NCI-H1694 (cell line): Measurements from ENCODE around the gene USH2A.

Source experiments
- DNase-seq: peaks from one replicate; lab custom pipeline; 2025; lab: John Stamatoyannopoulos, UW

The USH2A gene

GRCh38 chr1:216422821-216423520 lies at the start of gene USH2A:
Gene USH2A, minus strand, starts transcription at chr1:216423448. Its CDS starts 1,112 bp downstream, at chr1:216422336.
- no peak for DNase-seq

GRCh38 chr1:216466162-216466801 lies 43.0 kb upstream of the USH2A start:
- no peak for DNase-seq

DNA sequence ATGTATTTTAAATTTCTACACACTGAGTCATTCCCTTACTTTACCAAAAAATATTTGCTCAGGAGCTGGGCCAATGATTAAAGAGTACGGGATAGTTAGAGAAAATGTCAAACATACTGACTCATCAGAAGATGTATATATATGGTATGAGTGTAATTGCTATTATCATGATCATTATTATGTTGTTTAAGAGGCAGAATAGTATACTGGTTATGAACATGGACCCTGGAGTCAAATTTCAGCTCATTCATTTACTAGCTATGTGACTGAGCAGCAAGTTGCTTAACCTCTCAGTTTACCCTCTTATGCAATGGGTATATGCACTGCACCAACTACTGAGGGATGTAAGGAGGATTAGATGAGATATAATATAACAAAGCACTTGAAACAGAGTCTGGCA lies 41.2 kb upstream of the USH2A start:
- DNase-seq, result no peak

DNA sequence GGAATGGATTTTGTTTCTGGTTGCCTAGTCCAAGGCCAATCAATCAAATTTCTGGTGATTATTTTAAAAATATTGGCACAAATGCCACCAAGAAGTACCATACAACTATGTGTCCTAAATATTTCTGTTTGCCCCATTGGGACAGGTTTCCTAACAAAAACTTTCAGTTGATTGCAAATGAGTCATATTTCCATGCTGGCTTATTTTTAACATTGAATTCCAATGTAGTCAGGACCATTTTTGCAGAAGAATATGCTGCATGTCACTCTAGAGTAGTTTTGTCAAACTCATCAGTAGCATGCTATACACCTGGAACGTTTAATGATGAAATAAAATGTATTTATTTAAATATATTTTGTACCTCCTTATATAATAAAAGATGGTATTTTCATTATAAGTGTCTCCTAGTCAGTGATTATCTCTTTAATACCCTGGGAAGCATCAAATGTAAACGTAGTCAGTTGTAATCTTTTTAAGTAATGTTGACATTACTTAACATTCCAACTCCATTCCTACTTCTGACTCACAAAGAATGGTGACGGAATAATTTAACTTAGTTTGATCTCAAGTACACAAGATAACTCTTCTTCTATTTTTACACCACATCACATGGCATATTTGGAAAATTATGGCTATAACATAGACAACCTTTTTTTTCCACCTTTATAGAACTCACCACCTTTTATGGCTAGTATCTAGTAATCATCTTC lies 39.0 kb upstream of the USH2A start:
- no peak for DNase-seq

DNA sequence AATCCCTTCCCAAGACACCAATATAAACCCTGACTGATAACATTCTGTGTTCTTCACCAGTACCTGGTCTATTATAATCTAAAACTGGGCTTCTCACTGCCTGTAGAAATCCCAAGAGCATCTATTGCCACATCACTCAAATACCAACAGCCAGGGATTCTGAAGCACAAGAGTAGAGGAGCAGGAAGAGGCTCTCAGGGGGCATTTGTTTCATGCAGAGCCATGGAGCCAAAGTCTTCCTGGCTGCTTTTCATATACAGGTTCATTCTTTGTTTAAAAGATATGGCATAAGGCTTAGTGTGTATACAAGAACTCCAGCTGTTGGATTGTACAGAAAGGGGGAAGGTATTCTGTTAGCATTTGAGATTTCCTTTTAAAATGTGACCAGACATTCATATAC lies 38.2 kb upstream of the USH2A start:
- DNase-seq, result no peak

DNA sequence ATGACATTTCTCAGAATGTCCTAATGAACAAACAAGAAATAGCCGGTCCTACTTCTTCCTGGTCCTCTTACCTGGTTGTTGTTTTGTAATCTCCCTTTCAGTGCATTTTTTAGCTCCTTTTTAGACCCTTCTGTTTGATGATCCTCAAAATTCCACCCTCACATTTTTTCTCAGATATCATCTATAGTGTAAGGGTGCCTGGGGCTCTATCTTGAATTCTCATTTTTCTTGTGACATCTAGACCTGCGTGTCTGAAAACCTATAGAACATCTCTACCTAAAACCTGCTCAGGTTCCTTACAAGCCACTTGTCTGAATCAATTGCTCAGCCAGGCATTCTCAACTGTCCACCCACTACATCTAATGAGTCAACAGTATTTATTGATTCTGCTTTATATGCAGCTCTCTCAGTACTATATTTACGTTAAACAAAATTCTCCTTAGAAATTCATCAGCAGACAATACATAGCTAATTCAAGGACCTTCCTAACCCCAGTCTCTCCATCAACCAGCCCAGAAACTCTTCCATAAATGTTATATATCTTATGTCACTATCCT lies 36.5 kb upstream of the USH2A start:
- no peak for DNase-seq

GRCh38 chr1:216458812-216459211 lies 35.6 kb upstream of the USH2A start:
- no peak for DNase-seq

- no peak for DNase-seq
Observed at GRCh38 chr1:216457356-216457755, 34.1 kb upstream of the USH2A start.

DNA sequence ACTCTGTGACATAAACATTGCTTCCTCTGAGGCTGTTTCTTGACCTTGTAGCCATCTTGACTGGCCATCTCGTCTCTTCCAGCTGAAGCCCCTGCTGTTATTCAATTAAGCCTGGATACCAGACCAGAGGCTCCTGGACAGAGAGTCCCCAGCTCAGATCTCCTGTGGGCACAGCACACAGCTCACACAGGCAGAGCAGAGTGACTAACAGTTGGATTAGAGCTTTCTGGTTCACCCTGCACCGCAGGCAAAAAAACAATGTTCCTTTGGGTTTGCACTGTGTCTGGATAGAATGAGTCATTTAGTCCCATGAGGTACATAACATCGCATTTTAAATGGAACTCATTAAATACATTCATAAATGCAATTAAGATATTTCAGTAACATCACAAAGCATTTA lies 33.4 kb upstream of the USH2A start:
- DNase-seq, result no peak

DNA sequence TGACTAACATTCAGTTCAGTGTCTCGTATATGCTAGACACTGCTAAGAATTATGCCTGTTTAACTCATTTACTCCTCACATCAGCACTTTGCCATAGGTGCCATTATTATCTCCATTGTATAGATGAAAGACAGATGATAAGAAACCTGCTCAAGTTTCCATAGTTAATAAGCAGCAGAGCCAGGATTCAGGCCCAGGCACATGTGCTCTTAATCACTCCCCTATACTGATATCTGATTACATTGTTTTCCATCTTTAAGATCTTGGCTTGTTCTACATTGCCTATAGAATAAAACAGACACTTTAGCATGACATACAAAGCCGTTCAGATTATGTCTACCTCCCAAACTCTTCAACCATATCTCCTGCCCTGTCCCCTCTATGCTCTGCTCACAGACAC lies 30.5 kb upstream of the USH2A start:
- DNase-seq, result no peak

- DNase-seq, result no peak
Observed at GRCh38 chr1:216450227-216450626, 27.0 kb upstream of the USH2A start.

- no peak for DNase-seq
Observed at GRCh38 chr1:216448011-216448510, 24.8 kb upstream of the USH2A start.

- no peak for DNase-seq
Observed at GRCh38 chr1:216437603-216438002, 14.4 kb upstream of the USH2A start.

GRCh38 chr1:216434232-216434631 lies 11.0 kb upstream of the USH2A start:
- no peak for DNase-seq

DNA sequence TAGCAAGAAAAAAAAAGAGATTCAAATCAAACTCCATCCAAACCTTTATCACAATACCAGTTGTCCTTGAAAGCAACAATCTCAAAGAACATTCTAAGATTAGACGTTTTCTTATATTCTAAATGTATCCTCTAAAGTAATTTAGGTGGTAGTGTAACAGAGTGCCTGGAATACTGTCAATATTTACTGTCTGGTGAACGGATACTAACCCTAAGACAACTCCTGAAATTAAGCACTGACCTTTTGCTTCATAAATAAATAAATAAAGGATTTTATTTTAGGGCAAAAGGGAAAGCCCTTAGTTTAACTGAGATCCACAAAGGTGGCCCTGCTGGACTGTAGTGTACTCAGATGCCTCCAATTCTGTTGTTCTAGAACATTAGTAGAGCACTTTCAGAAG lies 9.9 kb upstream of the USH2A start:
- DNase-seq, result no peak

- DNase-seq, result no peak
Observed at GRCh38 chr1:216430744-216431143, 7.5 kb upstream of the USH2A start.

DNA sequence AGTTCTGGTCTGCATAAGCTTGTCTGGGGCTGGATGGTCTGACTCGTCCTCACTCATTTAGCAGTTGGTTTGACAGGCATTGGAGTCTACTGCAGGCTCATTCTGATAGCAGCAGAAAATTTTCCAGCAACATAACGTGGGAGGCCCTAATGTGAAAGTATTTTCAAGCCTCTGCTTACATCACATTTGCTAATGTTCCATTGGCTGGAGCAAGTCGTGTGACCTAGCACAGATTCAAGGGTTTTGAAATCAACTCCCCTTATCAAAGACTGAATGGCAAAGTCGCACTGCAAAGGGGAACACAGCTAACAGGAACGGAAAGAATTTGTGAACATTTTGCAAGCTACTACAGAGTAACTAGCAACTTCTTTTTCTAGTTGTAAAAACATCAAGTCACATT lies 2.3 kb upstream of the USH2A start:
- DNase-seq, result no peak

GRCh38 chr1:216420746-216421145 lies 2.5 kb downstream of the USH2A start:
- no peak for DNase-seq

- DNase-seq, result no peak
Observed at GRCh38 chr1:216420263-216420662, 3.0 kb downstream of the USH2A start.

DNA sequence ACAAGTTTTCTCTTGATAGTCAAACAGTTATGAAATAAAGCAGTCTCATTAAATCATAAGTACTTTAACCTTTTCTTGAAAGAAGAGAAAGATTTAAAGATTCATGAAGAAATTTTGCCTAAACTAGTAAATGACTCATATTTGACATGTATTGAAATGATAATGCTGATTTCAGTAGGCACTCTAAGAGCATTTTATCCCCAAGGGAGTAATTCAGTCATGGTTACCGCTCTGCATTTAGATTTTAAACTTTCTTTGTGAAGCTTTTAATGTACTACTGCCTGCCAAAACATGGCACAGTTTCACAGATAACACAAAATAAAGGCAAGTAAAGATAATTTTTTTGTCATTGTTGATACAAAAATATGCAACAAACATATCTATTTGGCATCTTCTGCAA lies 6.8 kb downstream of the USH2A start:
- DNase-seq, result no peak

GRCh38 chr1:216410026-216410425 lies 13.2 kb downstream of the USH2A start:
- DNase-seq, result no peak

GRCh38 chr1:216390956-216391355 lies 32.3 kb downstream of the USH2A start:
- DNase-seq, result no peak

- no peak for DNase-seq
Observed at GRCh38 chr1:216389774-216390173, 33.5 kb downstream of the USH2A start.
